Aorta (tissue), 5 donors: ENCODE data around the gene BLACAT1. TPM values are rescaled to one million over a fixed set of nuclear protein-coding genes. Genes with fewer than 3 reads are reported as not detected.

Source experiments
- ATAC-seq: fragments of 200-7000 bp; cut with Tn5 transposase; one replicate; pipeline ENCODE4 v1.9.1; 2022; ENCODE audit warnings: moderate library complexity; ENCODE audit not compliant: low FRiP score
- DNase-seq, 2 donors: peaks; one replicate each; pipeline ENCODE4 v3.0.0-alpha.2; 2020
- H3K27ac ChIP-seq, 2 donors: one replicate each; pipeline ENCODE4 v1.5.1; 2013; ENCODE audit warnings: low read length in 2 of 2, mild to moderate bottlenecking in 2 of 2, moderate library complexity in 2 of 2, control low read depth in 1 of 2, inconsistent platforms in 1 of 2, low read depth in 1 of 2
- H3K27me3 ChIP-seq, 2 donors: one replicate each; pipeline ENCODE4 v1.6.1; 2013; ENCODE audit warnings: control low read depth in 1 of 2, low read length in 1 of 2, mild to moderate bottlenecking in 1 of 2, moderate library complexity in 1 of 2; ENCODE audit not compliant: insufficient read depth in 2 of 2, control insufficient read depth in 1 of 2
- H3K36me3 ChIP-seq, 2 donors: one replicate each; pipeline ENCODE4 v1.6.1; 2013; ENCODE audit warnings: control low read depth in 1 of 2, low read length in 1 of 2, mild to moderate bottlenecking in 1 of 2; ENCODE audit not compliant: insufficient read depth in 2 of 2, control insufficient read depth in 1 of 2
- H3K4me1 ChIP-seq, 2 donors: one replicate each; pipeline ENCODE4 v1.6.1; 2013; ENCODE audit warnings: low read length in 2 of 2, control low read depth in 1 of 2, mild to moderate bottlenecking in 1 of 2, moderate library complexity in 1 of 2; ENCODE audit not compliant: insufficient read depth in 2 of 2, control insufficient read depth in 1 of 2
- H3K4me3 ChIP-seq, 2 donors: one replicate each; pipeline ENCODE4 v1.5.1; 2013; ENCODE audit warnings: low read length in 2 of 2, control low read depth in 1 of 2, mild to moderate bottlenecking in 1 of 2
- H3K9me3 ChIP-seq: one replicate; pipeline ENCODE4 v1.6.1; 2013; ENCODE audit warnings: mild to moderate bottlenecking, low read length; ENCODE audit not compliant: control insufficient read depth
- WGBS, 2 donors: extraction: QIAGEN DNeasy Blood & Tissue Kit; methylation state at CpG; one replicate each; pipeline ENCODE4 v1.1.7; 2013; 5-methylcytosine and 5-hydroxymethylcytosine counted together
- intact Hi-C, 2 donors: fragments of 100-400 bp; cut with DNase I; formaldehyde crosslinking; loops; one replicate each; pipeline versions ENCODE4 v1.14.2 to v1.15.0; 2022
- long read RNA-seq, 2 donors: library from polyadenylated mRNA; unstranded; transcript quantifications; one replicate each; pipeline ENCODE4 v2.0.0, GENCODE V29; 2020 to 2021
- polyA plus RNA-seq, 2 donors: library from polyadenylated mRNA; stranded (reverse); fragments of 200-250 nt; gene quantifications; one replicate each; pipeline ENCODE4 v1.2.3, GENCODE V29; 2013
- total RNA-seq, 2 donors: library from RNA; stranded (reverse); fragmentation: NEBNext Ultra II Directional; extraction: Animal tissue kit (Norgen Biotek cat#: 25700); gene quantifications; one replicate each; pipeline ENCODE4 v1.2.1, GENCODE V29; 2021
- donor health status: healthy with polysubstance abuse.
- donor health status: Bipolar disorder and iron deficiency.
- donor health status: DM: no; HTN: no; CAD: no.
- donor health status: DM: no; HTN: no; CAD: no.
- donor health status: DM: yes; HTN: yes; CAD: no.

Gene BLACAT1
- total RNA-seq (under 1 TPM in 1 of 2 donors, not detected in 1; 0.21 TPM), polyA plus RNA-seq (not detected)
- long read RNA-seq, donor 1: 0 reads
- long read RNA-seq, donor 2: 0 reads

DNA sequence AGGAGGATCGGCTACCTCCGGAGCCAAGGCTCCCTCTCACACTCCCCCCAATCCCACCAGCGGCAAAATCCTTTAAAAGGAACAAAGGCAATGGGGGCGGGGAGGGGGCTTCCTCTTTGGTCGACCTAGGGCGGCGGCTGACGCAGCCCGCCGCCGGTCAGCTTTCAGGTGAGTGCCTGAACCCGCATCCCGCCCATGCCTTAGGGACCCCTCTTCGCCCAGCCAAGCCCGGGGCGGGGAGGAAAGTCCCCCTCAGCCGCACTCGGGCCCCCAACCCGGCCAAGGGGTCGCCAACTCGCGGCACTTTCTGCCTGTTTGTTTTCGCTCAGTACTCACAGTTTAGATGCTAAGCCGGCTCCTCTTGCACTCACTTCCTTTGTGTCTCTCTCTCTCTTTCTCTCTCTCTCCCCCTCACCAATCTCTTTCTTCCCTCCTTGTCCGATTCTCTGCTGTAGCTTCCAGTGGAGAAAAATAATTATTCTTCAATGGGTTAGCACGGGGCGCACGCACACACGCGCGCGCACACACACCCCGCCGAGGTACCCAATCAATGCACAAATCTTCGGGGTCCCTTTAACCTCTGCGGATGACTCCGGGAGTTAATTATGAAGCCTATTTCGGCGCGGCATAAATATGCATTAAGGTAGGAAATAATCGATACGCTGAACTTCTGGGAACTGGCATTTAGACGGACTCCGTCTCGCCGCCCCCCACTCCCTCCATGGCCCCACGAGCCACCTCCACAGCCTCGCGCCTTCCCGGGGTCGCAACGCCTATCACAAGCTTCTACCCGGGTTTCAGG, at the start of gene BLACAT1:
TSS of gene BLACAT1 (minus strand) at position 465 of the 802 bp plus-strand sequence.
- Histone ChIP-seq H3K27ac (no peak within 1 kb of the TSS), H3K27me3 (no peaks in the 10 kb centered on the region), H3K36me3 (no peaks in the 10 kb centered on the region), H3K4me3 (no peak within 1 kb of the TSS), H3K9me3 (no peaks in the 10 kb centered on the region), H3K4me1 (no peaks in the 10 kb centered on the region)
- DNase-seq (no peak), ATAC-seq (no peak)
- intact Hi-C loops: no loop called here
- 3% methylated on average over 53 of the region's 53 CpGs for WGBS, 2 donors

- 8 to 9% methylated on average over 18 of the region's 18 CpGs for WGBS, 2 donors
- ATAC-seq (peak; percentile 7), DNase-seq (no peak)
- intact Hi-C loops: no loop called here
- H3K9me3 ChIP-seq: no peaks in the 10 kb centered on the region
- no peaks in the 10 kb centered on the region for H3K27me3 ChIP-seq
- H3K27ac ChIP-seq: peak overlapping the region in 1 of 2 donors; percentile 25
- H3K36me3 ChIP-seq: no peaks in the 10 kb centered on the region
- no peaks in the 10 kb centered on the region for H3K4me1 ChIP-seq
- H3K4me3 ChIP-seq: peak overlapping the region; percentile 38 to 85
Observed at GRCh38 chr1:205505076-205505729, 49.4 kb upstream of the BLACAT1 start.

DNA sequence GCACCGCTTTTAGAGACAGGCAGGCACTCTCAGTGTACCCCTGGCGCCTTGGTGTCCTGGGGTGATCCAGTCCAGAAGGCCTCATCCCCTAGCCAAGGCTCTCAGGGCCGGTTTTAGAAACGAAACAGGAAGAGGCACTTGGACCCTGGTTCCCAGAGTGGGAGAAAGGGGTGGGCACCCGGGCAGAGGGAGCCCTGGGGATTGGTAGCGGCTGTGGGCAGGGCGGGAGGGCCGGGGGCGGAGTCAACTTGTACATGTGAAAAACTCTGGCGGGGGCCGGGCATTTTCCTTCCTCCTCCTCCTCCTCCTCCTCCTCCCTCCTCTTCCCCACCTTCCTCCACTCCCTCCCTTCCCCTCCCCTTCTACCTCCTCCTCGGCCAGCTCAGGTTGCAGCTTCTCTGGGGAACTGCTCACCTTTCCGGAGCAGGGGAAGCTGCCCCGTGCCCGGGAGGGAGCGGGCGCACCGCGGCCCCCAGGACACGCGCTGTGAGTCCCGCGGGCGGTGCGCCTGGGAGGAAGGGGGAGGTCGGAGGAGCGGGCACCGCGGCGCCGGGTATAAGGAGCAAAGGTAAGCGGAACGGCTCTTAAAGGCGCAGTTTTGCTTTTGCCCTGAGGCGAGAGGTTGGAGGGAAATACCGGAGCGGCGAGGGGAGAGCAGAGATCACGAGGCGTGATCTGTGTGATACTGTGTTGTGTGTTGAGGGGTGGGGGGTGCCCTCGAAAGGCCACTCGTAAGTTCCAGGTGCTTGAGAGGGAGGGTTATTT, 48.6 kb upstream of the BLACAT1 start, which contains the start of gene CDK18:
TSS of gene CDK18 (plus strand) at position 359 of the 765 bp plus-strand sequence. CDS start 18,499 bp downstream, outside the sequence.
- WGBS, 2 donors: 4 to 5% methylated on average over 37 to 42 of the region's 42 CpGs
- H3K27me3 ChIP-seq: no peaks in the 10 kb centered on the region
- ATAC-seq (peak; percentile 70), DNase-seq (peak; percentile 91 to 92)
- H3K4me1 ChIP-seq: no peaks in the 10 kb centered on the region
- peak within 1 kb of the TSS; percentile 38 to 85 for H3K4me3 ChIP-seq
- intact Hi-C loops: no loop called here
- no peaks in the 10 kb centered on the region for H3K9me3 ChIP-seq
- peak within 1 kb of the TSS in 1 of 2 donors; percentile 32 for H3K27ac ChIP-seq
- H3K36me3 ChIP-seq: no peaks in the 10 kb centered on the region

- no peak overlapping the region for H3K4me3 ChIP-seq
- no peaks in the 10 kb centered on the region for H3K36me3 ChIP-seq
- WGBS, 2 donors: 71 to 72% methylated on average over 3 of the region's 3 CpGs
- intact Hi-C loops: no loop called here
- no peak overlapping the region for H3K27ac ChIP-seq
- DNase-seq: no peak
- no peaks in the 10 kb centered on the region for H3K27me3 ChIP-seq
- H3K9me3 ChIP-seq: no peaks in the 10 kb centered on the region
- ATAC-seq: no peak
- no peaks in the 10 kb centered on the region for H3K4me1 ChIP-seq
Observed at GRCh38 chr1:205502992-205503391, 47.1 kb upstream of the BLACAT1 start.

GRCh38 chr1:205502111-205502810, 46.4 kb upstream of the BLACAT1 start:
- H3K27ac ChIP-seq: no peak overlapping the region
- H3K4me1 ChIP-seq: no peaks in the 10 kb centered on the region
- no peak overlapping the region for H3K4me3 ChIP-seq
- DNase-seq (no peak), ATAC-seq (no peak)
- no peaks in the 10 kb centered on the region for H3K9me3 ChIP-seq
- 85 to 88% methylated on average over 3 of the region's 3 CpGs for WGBS, 2 donors
- no peaks in the 10 kb centered on the region for H3K27me3 ChIP-seq
- intact Hi-C loops: no loop called here
- no peaks in the 10 kb centered on the region for H3K36me3 ChIP-seq

GRCh38 chr1:205500240-205501233, 44.7 kb upstream of the BLACAT1 start:
- Histone ChIP-seq H3K4me3 (no peak overlapping the region), H3K36me3 (no peaks in the 10 kb centered on the region), H3K4me1 (no peaks in the 10 kb centered on the region), H3K27ac (no peak overlapping the region), H3K27me3 (no peaks in the 10 kb centered on the region), H3K9me3 (no peaks in the 10 kb centered on the region)
- intact Hi-C loops: no loop called here
- WGBS, 2 donors: 74 to 84% methylated on average over 9 of the region's 9 CpGs
- ATAC-seq (no peak), DNase-seq (no peak)

DNA sequence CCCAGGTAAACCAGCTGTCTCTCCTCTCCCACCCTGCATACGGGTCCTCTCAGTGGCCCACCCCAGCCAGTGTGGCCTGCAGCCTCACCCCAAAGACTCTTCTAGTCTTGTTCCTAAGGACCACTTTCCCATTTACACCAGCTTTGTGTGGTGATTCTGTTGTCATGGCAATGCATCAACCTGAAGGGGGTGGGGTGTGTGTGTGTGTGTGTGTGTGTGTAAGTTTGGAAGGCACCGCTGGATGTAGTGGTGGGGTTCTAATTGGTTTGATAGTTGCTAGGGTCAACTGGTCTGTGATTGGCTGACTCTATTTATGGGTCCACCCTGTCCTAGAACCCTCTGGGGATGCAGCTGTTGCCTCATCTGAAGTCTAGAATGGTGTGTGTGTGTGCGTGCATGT, 43.9 kb upstream of the BLACAT1 start:
- WGBS, 2 donors: 81 to 86% methylated on average over 3 of the region's 3 CpGs
- no peak overlapping the region for H3K4me3 ChIP-seq
- DNase-seq (no peak), ATAC-seq (no peak)
- H3K4me1 ChIP-seq: no peaks in the 10 kb centered on the region
- no peaks in the 10 kb centered on the region for H3K27me3 ChIP-seq
- H3K27ac ChIP-seq: no peak overlapping the region
- intact Hi-C loops: no loop called here
- no peaks in the 10 kb centered on the region for H3K9me3 ChIP-seq
- no peaks in the 10 kb centered on the region for H3K36me3 ChIP-seq
